HEK293 (cell line): Measurements from ENCODE around the gene PARL.

ENCODE experiments used
- CTCF ChIA-PET: fragments of 350-600 bp; formaldehyde crosslinking; extraction: SDS; loops from one replicate; lab custom pipeline; 2021; ENCODE audit warnings: antibody characterized with exemption; lab: Yijun Ruan, JAX
- POLR2A ChIA-PET: fragments of 300-600 bp; formaldehyde crosslinking; extraction: SDS; loops from one replicate; lab custom pipeline; 2020; ENCODE audit warnings: antibody characterized with exemption, inconsistent platforms; lab: Yijun Ruan, JAX
- H3K27ac ChIP-seq: fragments of 200-500 bp; sonication (Bioruptor generic); 2 replicates; pipeline ENCODE4 v1.5.1; 2014; ENCODE audit warnings: low read depth, low read length, control low read depth, inconsistent platforms; ENCODE audit errors: extremely low read depth
- H3K36me3 ChIP-seq, 2 experiments: fragments of 200-500 bp in 1 of 2; sonication (Bioruptor generic) in 1 of 2; 1 replicate in 1 of 2; 2 replicates in 1 of 2; pipeline ENCODE4 v1.5.1; 2014 to 2017; ENCODE audit warnings: inconsistent platforms in 2 of 2, low read length in 2 of 2; ENCODE audit not compliant: control insufficient read depth in 2 of 2, insufficient read depth in 1 of 2
- H3K4me1 ChIP-seq: fragments of 200-500 bp; sonication (Bioruptor generic); 2 replicates; pipeline ENCODE4 v1.5.1; 2014; ENCODE audit warnings: mild to moderate bottlenecking, low read length, inconsistent platforms; ENCODE audit not compliant: control insufficient read depth, insufficient read depth
- H3K4me3 ChIP-seq: 2 replicates; pipeline ENCODE4 v1.5.1; 2011; ENCODE audit warnings: low read depth, mild to moderate bottlenecking, control low read depth, low read length, moderate library complexity
- H3K9me3 ChIP-seq: fragments of 200-500 bp; sonication (Bioruptor generic); 2 replicates; pipeline ENCODE4 v1.5.1; 2014; ENCODE audit warnings: low read depth, low read length, inconsistent platforms; ENCODE audit not compliant: control insufficient read depth, insufficient read depth
- ZBTB17 ChIP-seq: fragments of 450-650 bp; formaldehyde crosslinking; IDR thresholded peaks from 2 replicates; pipeline ENCODE4 v1.5.1; 2016; ENCODE audit warnings: missing biosample characterization, missing genetic modification characterization
- ZBTB20 ChIP-seq: fragments of 450-650 bp; formaldehyde crosslinking; IDR thresholded peaks from 2 replicates; pipeline ENCODE4 v1.5.1; 2016; ENCODE audit warnings: missing biosample characterization, missing genetic modification characterization
- ZBTB8A ChIP-seq: fragments of 450-650 bp; formaldehyde crosslinking; IDR thresholded peaks from 2 replicates; pipeline ENCODE4 v1.5.1; 2016; ENCODE audit warnings: missing biosample characterization, missing genetic modification characterization
- ZNF132 ChIP-seq: fragments of 450-650 bp; formaldehyde crosslinking; IDR thresholded peaks from 2 replicates; pipeline ENCODE4 v1.5.1; 2017; ENCODE audit warnings: missing biosample characterization, missing genetic modification characterization, borderline replicate concordance
- ZNF133 ChIP-seq: fragments of 450-650 bp; formaldehyde crosslinking; IDR thresholded peaks from 2 replicates; pipeline ENCODE4 v1.5.1; 2016; ENCODE audit warnings: missing biosample characterization, missing genetic modification characterization
- ZNF221 ChIP-seq: fragments of 450-650 bp; formaldehyde crosslinking; IDR thresholded peaks from 2 replicates; pipeline ENCODE4 v1.5.1; 2017; ENCODE audit warnings: missing biosample characterization, missing genetic modification characterization, borderline replicate concordance
- ZNF23 ChIP-seq: fragments of 450-650 bp; formaldehyde crosslinking; IDR thresholded peaks from 2 replicates; pipeline ENCODE4 v1.5.1; 2016; ENCODE audit warnings: missing biosample characterization, missing genetic modification characterization, borderline replicate concordance
- ZNF274 ChIP-seq, 2 experiments: fragments of 200-500 bp in 1 of 2; fragments of 450-650 bp in 1 of 2; sonication (Bioruptor generic) in 1 of 2; formaldehyde crosslinking in 1 of 2; IDR thresholded peaks; 2 replicates each; pipeline versions ENCODE4 v1.5.1 to v1.6.1; 2014 to 2016; ENCODE audit warnings: borderline replicate concordance in 1 of 2, inconsistent platforms in 1 of 2, low read length in 1 of 2, missing biosample characterization in 1 of 2, missing genetic modification characterization in 1 of 2
- ZNF335 ChIP-seq: fragments of 450-650 bp; formaldehyde crosslinking; conservative IDR thresholded peaks from 2 replicates; pipeline ENCODE4 v1.5.1; 2016; ENCODE audit warnings: missing biosample characterization, missing genetic modification characterization
- ZNF654 ChIP-seq: fragments of 450-650 bp; formaldehyde crosslinking; IDR thresholded peaks from 2 replicates; pipeline ENCODE4 v1.5.1; 2016; ENCODE audit warnings: low read depth, missing biosample characterization, missing genetic modification characterization
- ZNF664 ChIP-seq: fragments of 450-650 bp; formaldehyde crosslinking; IDR thresholded peaks from 2 replicates; pipeline ENCODE4 v1.5.1; 2016; ENCODE audit warnings: missing biosample characterization, missing genetic modification characterization
- ZNF707 ChIP-seq: fragments of 450-650 bp; formaldehyde crosslinking; IDR thresholded peaks from 2 replicates; pipeline ENCODE4 v1.5.1; 2016; ENCODE audit warnings: missing biosample characterization, missing genetic modification characterization
- ZNF837 ChIP-seq: fragments of 450-650 bp; formaldehyde crosslinking; IDR thresholded peaks from 2 replicates; pipeline ENCODE4 v1.5.1; 2016; ENCODE audit warnings: missing biosample characterization, missing genetic modification characterization
- TF ChIP-seq, protein P1 (sequence below): fragments of 450-650 bp; formaldehyde crosslinking; IDR thresholded peaks from 2 replicates; pipeline ENCODE4 v1.5.1; 2016; ENCODE audit warnings: missing biosample characterization, missing genetic modification characterization
- TF ChIP-seq, protein P2 (sequence below): fragments of 450-650 bp; formaldehyde crosslinking; IDR thresholded peaks from 2 replicates; pipeline ENCODE4 v1.5.1; 2017; ENCODE audit warnings: missing biosample characterization, missing genetic modification characterization
- TF ChIP-seq, protein P3 (sequence below): fragments of 450-650 bp; formaldehyde crosslinking; IDR thresholded peaks from 2 replicates; pipeline ENCODE4 v1.5.1; 2016; ENCODE audit warnings: missing biosample characterization, missing genetic modification characterization, borderline replicate concordance
- TF ChIP-seq, protein P4 (sequence below): fragments of 450-650 bp; formaldehyde crosslinking; IDR thresholded peaks from 2 replicates; pipeline ENCODE4 v1.5.1; 2016; ENCODE audit warnings: missing biosample characterization, missing genetic modification characterization

PARL gene

DNA sequence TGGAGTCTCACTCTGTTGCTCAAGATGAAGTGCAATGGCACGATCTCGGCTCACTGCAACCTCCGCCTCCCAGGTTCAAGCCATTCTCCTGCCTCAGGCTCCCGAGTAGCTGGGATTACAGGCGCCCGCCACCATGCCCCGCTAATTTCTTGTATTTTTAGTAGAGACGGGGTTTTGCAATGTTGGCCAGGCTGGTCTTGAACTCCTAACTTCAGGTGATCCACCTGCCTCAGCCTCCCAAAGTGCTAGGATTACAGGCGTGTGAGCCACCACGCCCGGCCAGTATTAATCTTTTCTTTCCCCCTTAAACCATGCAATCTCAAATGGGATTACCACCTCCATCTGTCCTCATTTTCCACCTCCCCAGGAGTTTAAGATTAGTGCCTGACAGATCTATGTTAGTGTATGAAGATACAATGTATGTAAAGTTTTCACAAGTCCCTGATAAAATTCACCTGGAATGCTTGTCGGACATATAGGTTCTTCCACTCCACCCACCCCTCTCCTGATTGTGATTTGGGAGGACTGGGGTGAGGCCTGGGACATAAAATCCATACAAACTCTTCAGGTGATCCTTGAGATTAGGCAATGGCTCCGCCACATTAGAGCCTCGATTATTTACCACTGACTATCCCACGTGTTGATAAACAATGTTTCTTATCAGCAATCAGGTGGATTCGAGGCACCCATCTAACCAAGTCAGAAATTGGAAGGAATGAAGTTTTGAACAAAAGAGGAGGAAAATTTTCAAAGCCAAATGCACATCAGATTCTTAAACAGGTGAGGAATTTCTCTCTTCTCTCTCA lies 1.2 kb downstream of the PARL start:
- no peaks in the 10 kb centered on the region for H3K9me3 ChIP-seq
- TF ChIP-seq ZNF335, result peak; percentile 59
- peak; percentile 20; the same call in 1 of the 2 replicates for TF ChIP-seq ZBTB17 (tag by site-specific recombination)
- TF ChIP-seq ZBTB8A, result no peak
- peak; percentile 59 for TF ChIP-seq ZNF133
- peaks cover 0 to 6% of the 10 kb centered on the region in 2 experiments; a peak in 2 of 3 replicates for H3K36me3 ChIP-seq
- POLR2A ChIA-PET, result interaction anchor here (1.6 kb wide), 1 partner anchor 57 kb away, joined by 6 read pairs; the partner anchor contains the start of gene MAP6D1
- H3K27ac ChIP-seq, result no peak overlapping the region
- no peaks in the 10 kb centered on the region for H3K4me1 ChIP-seq
- peak overlapping the region; percentile 99 for H3K4me3 ChIP-seq
- CTCF ChIA-PET, result interaction anchor here (0.6 to 1.6 kb wide), 5 partner anchors 12 to 333 kb away, joined by 3 to 6 read pairs (median 4); no protein-coding TSS in a partner anchor

DNA sequence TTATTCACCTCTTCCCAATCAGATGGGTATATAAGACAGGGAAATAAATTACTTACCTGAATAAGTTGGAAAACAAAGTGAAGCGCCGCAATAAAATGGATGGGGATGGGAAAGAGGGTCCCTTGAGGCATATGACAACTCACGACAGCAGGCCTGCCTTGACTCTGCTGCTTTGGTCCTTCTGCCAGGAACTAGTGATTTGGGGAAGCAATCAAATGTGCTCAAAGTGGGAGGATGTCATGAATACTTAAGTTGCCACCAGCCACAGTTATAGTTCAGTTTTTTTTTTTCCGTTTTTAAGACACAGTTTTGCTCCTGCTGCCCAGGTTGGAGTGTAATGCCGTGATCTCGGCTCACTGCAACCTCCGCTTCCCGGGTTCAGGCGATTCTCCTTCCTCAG lies 4.6 kb downstream of the PARL start:
- Histone ChIP-seq H3K36me3 (peaks cover 0 to 16% of the 10 kb centered on the region in 2 experiments; a peak in 2 of 3 replicates), H3K4me3 (no peak overlapping the region), H3K27ac (no peak overlapping the region), H3K4me1 (no peaks in the 10 kb centered on the region), H3K9me3 (no peaks in the 10 kb centered on the region)
- TF ChIP-seq, protein P1, sequence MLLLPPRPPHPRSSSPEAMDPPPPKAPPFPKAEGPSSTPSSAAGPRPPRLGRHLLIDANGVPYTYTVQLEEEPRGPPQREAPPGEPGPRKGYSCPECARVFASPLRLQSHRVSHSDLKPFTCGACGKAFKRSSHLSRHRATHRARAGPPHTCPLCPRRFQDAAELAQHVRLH, result no peak
- TF ChIP-seq ZNF837 (tag by site-specific recombination), result no peak
- POLR2A ChIA-PET, result no interaction called here
- CTCF ChIA-PET, result no interaction called here

DNA sequence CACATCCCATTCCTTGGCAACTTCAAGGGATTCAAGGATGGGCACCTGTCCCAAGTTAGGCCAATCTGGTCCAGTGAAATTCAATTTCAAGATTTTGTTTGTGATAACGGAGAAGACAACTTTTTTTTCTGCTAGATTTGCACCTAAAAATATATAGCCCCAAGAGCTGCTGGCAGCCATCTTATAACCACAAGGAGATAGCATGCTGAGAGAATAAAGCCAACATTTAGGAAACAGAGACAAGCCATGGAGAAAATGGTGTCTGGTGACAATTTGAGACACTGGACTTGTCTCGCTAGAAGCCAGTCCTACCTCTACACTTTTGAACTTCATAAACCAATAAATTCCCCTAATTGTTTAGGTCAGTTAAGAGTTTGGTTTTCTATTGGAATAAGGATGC lies 5.4 kb downstream of the PARL start:
- POLR2A ChIA-PET, result interaction anchor here (0.6 kb wide), 1 partner anchor 392 kb away, joined by 6 read pairs; no protein-coding TSS in a partner anchor
- Histone ChIP-seq H3K27ac (no peak overlapping the region), H3K4me1 (no peaks in the 10 kb centered on the region), H3K9me3 (no peaks in the 10 kb centered on the region), H3K4me3 (no peak overlapping the region), H3K36me3 (peaks cover 0 to 16% of the 10 kb centered on the region in 2 experiments; a peak in 2 of 3 replicates)
- CTCF ChIA-PET, result interaction anchor here (0.6 to 0.7 kb wide), 2 partner anchors 105 to 788 kb away, joined by 3 to 4 read pairs; no protein-coding TSS in a partner anchor
- no peak for TF ChIP-seq ZNF23
- no peak for TF ChIP-seq ZNF274 (IDR thresholded peaks at IDR 0.05; ENCODE audit: low read length)
- TF ChIP-seq ZNF274 (tag by site-specific recombination; IDR thresholded peaks at IDR 0.05; ENCODE audit: borderline replicate concordance), result no peak
- TF ChIP-seq ZNF664 (tag by site-specific recombination), result no peak
- no peak for TF ChIP-seq ZNF132 (tag by site-specific recombination)
- TF ChIP-seq, protein P2, sequence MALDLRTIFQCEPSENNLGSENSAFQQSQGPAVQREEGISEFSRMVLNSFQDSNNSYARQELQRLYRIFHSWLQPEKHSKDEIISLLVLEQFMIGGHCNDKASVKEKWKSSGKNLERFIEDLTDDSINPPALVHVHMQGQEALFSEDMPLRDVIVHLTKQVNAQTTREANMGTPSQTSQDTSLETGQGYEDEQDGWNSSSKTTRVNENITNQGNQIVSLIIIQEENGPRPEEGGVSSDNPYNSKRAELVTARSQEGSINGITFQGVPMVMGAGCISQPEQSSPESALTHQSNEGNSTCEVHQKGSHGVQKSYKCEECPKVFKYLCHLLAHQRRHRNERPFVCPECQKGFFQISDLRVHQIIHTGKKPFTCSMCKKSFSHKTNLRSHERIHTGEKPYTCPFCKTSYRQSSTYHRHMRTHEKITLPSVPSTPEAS (tag by site-specific recombination), result no peak
- TF ChIP-seq ZNF707, result no peak
- no peak for TF ChIP-seq ZBTB20 (tag by site-specific recombination)
- no peak for TF ChIP-seq ZNF654 (tag by site-specific recombination)
- TF ChIP-seq ZNF221 (tag by site-specific recombination), result no peak
- TF ChIP-seq, protein P3, sequence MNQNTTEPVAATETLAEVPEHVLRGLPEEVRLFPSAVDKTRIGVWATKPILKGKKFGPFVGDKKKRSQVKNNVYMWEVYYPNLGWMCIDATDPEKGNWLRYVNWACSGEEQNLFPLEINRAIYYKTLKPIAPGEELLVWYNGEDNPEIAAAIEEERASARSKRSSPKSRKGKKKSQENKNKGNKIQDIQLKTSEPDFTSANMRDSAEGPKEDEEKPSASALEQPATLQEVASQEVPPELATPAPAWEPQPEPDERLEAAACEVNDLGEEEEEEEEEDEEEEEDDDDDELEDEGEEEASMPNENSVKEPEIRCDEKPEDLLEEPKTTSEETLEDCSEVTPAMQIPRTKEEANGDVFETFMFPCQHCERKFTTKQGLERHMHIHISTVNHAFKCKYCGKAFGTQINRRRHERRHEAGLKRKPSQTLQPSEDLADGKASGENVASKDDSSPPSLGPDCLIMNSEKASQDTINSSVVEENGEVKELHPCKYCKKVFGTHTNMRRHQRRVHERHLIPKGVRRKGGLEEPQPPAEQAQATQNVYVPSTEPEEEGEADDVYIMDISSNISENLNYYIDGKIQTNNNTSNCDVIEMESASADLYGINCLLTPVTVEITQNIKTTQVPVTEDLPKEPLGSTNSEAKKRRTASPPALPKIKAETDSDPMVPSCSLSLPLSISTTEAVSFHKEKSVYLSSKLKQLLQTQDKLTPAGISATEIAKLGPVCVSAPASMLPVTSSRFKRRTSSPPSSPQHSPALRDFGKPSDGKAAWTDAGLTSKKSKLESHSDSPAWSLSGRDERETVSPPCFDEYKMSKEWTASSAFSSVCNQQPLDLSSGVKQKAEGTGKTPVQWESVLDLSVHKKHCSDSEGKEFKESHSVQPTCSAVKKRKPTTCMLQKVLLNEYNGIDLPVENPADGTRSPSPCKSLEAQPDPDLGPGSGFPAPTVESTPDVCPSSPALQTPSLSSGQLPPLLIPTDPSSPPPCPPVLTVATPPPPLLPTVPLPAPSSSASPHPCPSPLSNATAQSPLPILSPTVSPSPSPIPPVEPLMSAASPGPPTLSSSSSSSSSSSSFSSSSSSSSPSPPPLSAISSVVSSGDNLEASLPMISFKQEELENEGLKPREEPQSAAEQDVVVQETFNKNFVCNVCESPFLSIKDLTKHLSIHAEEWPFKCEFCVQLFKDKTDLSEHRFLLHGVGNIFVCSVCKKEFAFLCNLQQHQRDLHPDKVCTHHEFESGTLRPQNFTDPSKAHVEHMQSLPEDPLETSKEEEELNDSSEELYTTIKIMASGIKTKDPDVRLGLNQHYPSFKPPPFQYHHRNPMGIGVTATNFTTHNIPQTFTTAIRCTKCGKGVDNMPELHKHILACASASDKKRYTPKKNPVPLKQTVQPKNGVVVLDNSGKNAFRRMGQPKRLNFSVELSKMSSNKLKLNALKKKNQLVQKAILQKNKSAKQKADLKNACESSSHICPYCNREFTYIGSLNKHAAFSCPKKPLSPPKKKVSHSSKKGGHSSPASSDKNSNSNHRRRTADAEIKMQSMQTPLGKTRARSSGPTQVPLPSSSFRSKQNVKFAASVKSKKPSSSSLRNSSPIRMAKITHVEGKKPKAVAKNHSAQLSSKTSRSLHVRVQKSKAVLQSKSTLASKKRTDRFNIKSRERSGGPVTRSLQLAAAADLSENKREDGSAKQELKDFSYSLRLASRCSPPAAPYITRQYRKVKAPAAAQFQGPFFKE (tag by site-specific recombination), result no peak
- TF ChIP-seq, protein P4, sequence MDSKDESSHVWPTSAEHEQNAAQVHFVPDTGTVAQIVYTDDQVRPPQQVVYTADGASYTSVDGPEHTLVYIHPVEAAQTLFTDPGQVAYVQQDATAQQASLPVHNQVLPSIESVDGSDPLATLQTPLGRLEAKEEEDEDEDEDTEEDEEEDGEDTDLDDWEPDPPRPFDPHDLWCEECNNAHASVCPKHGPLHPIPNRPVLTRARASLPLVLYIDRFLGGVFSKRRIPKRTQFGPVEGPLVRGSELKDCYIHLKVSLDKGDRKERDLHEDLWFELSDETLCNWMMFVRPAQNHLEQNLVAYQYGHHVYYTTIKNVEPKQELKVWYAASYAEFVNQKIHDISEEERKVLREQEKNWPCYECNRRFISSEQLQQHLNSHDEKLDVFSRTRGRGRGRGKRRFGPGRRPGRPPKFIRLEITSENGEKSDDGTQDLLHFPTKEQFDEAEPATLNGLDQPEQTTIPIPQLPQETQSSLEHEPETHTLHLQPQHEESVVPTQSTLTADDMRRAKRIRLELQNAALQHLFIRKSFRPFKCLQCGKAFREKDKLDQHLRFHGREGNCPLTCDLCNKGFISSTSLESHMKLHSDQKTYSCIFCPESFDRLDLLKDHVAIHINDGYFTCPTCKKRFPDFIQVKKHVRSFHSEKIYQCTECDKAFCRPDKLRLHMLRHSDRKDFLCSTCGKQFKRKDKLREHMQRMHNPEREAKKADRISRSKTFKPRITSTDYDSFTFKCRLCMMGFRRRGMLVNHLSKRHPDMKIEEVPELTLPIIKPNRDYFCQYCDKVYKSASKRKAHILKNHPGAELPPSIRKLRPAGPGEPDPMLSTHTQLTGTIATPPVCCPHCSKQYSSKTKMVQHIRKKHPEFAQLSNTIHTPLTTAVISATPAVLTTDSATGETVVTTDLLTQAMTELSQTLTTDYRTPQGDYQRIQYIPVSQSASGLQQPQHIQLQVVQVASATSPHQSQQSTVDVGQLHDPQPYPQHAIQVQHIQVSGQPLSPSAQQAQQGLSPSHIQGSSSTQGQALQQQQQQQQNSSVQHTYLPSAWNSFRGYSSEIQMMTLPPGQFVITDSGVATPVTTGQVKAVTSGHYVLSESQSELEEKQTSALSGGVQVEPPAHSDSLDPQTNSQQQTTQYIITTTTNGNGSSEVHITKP (tag by site-specific recombination), result no peak
- TF ChIP-seq, protein P1, result no peak
